GM12864 (cell line): ENCODE results near the gene CYFIP2.

ENCODE experiments used
- DNase-seq: peaks from one replicate; pipeline ENCODE4 v3.0.0-alpha.2; 2011; ENCODE audit warnings: low read depth
- H3K4me3 ChIP-seq: 2 replicates; pipeline ENCODE4 v1.5.1; 2011; ENCODE audit warnings: mild to moderate bottlenecking, low read depth, low read length, control low read depth
- CTCF ChIP-seq: IDR thresholded peaks from 2 replicates; pipeline ENCODE4 v1.5.1; 2011; ENCODE audit warnings: low read depth, mild to moderate bottlenecking, moderate library complexity, low read length, control low read depth, inconsistent platforms; ENCODE audit errors: missing control alignments

Gene CYFIP2

GRCh38 chr5:157365732-157366131, 99.8 kb downstream of the CYFIP2 start:
- no peak for DNase-seq
- no peak overlapping the region for H3K4me3 ChIP-seq
- no peak for TF ChIP-seq CTCF

- TF ChIP-seq CTCF = peak; percentile 30
- DNase-seq = no peak
- no peak overlapping the region for H3K4me3 ChIP-seq
These were observed 101.1 kb downstream of the CYFIP2 start for GRCh38 chr5:157366741-157367674.

DNA sequence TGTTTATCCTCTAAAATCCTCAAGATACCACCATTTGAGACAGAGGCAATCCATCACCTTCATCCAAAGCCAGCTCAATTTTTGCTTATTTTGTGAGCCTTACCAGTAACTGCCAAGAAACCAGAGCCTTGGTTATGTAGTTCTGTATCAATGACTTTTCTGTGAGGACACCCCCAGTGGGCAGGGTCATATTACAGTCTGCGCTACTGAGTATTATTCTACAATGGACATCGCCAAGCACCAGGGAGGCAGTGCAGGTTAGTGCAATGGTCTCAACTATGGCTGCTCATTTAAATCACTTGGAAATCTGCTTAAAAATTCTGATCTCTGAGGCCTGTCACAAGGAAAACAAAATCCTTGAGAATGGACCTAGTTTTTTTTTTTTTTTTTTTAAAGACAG, 103.6 kb downstream of the CYFIP2 start:
- TF ChIP-seq CTCF = no peak
- H3K4me3 ChIP-seq = no peak overlapping the region
- DNase-seq = no peak

- no peak for TF ChIP-seq CTCF
- H3K4me3 ChIP-seq = no peak overlapping the region
- no peak for DNase-seq
These were observed 105.0 kb downstream of the CYFIP2 start for GRCh38 chr5:157370967-157371366.

- no peak for TF ChIP-seq CTCF
- no peak for DNase-seq
- H3K4me3 ChIP-seq = no peak overlapping the region
These were observed 105.9 kb downstream of the CYFIP2 start for GRCh38 chr5:157371655-157372471.

DNA sequence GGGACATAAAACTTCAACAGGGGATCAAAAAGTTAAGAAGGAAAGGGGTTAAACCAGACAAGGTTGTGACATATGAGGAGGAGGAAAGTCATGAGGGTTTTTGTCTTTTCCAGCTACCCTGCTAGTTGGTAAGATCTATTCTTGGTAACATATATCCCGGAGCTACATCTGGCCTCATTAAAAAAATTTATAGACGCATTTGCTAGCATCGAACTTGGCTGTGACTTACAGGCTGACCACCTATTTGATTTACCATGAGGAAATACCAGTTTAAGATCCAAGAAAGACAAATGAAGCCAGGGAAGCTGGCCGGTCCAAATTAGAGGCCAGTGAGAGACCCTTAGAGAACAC, 106.5 kb downstream of the CYFIP2 start:
- no peak for TF ChIP-seq CTCF
- H3K4me3 ChIP-seq = no peak overlapping the region
- no peak for DNase-seq

GRCh38 chr5:157378509-157378908, 112.6 kb downstream of the CYFIP2 start:
- DNase-seq = no peak
- TF ChIP-seq CTCF = no peak
- no peak overlapping the region for H3K4me3 ChIP-seq
